Embryonic facial prominence (tissue), 1 donor: ENCODE data around the gene SOX30.

ENCODE experiments used
- DNase-seq: peaks from one replicate; pipeline ENCODE4 v3.0.0-alpha.2; 2016; ENCODE audit errors: extremely low spot score

SOX30 gene

GRCh38 chr5:157659868-157660660 lies 7.8 kb upstream of the SOX30 start:
- DNase-seq: no peak

GRCh38 chr5:157658893-157659292 lies 6.7 kb upstream of the SOX30 start:
- DNase-seq: no peak

GRCh38 chr5:157657516-157657915 lies 5.3 kb upstream of the SOX30 start:
- DNase-seq: no peak

- no peak for DNase-seq
Observed at GRCh38 chr5:157651623-157652376, 438 bp downstream of the SOX30 start.

GRCh38 chr5:157650991-157651611 lies 1.1 kb downstream of the SOX30 start:
- DNase-seq: no peak

- DNase-seq: no peak
Observed at GRCh38 chr5:157649101-157649500, 3.1 kb downstream of the SOX30 start.

- no peak for DNase-seq
Observed at GRCh38 chr5:157648275-157648990, 3.8 kb downstream of the SOX30 start.

GRCh38 chr5:157640406-157641066 lies 11.7 kb downstream of the SOX30 start:
- no peak for DNase-seq

- DNase-seq: no peak
Observed at GRCh38 chr5:157630341-157630740, 21.9 kb downstream of the SOX30 start.

- DNase-seq: no peak
Observed at GRCh38 chr5:157626831-157627230, 25.4 kb downstream of the SOX30 start.

GRCh38 chr5:157624144-157624543 lies 28.1 kb downstream of the SOX30 start:
- no peak for DNase-seq

GRCh38 chr5:157620776-157621175 lies 31.5 kb downstream of the SOX30 start:
- no peak for DNase-seq

- DNase-seq: no peak
Observed at GRCh38 chr5:157618191-157618765, 34.0 kb downstream of the SOX30 start.

- DNase-seq: no peak
Observed at GRCh38 chr5:157616785-157617184, 35.5 kb downstream of the SOX30 start.

- DNase-seq: no peak
Observed at GRCh38 chr5:157613385-157614245, 38.6 kb downstream of the SOX30 start.

GRCh38 chr5:157612581-157612980 lies 39.7 kb downstream of the SOX30 start:
- DNase-seq: no peak

GRCh38 chr5:157611571-157612476 lies 40.4 kb downstream of the SOX30 start:
- DNase-seq: no peak

- no peak for DNase-seq
Observed at GRCh38 chr5:157610990-157611389, 41.2 kb downstream of the SOX30 start.

- DNase-seq: no peak
Observed at GRCh38 chr5:157608972-157609565, 43.2 kb downstream of the SOX30 start.
